ENCODE results near the gene MT1HL1.

DNA sequence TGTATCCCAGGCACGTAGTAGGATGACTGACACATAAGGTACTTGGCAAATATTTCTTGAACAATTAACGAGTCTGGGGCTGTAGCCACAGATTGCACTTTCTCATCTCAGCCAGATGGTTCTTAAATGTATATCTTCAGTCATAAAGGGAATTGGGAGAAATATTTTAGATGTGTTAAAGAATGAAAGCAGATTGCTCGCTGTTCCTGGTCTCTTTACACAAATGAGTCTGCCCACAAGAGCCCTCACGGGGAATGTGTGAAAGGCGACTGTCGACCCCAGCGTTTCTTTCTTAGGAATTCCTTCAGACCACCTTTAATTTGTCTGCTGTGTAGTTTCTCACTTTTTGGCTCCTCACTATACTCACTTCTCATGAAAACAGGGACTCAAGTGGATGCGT is 725 bp downstream of the MT1HL1 start:
- TF ChIP-seq, protein P1, sequence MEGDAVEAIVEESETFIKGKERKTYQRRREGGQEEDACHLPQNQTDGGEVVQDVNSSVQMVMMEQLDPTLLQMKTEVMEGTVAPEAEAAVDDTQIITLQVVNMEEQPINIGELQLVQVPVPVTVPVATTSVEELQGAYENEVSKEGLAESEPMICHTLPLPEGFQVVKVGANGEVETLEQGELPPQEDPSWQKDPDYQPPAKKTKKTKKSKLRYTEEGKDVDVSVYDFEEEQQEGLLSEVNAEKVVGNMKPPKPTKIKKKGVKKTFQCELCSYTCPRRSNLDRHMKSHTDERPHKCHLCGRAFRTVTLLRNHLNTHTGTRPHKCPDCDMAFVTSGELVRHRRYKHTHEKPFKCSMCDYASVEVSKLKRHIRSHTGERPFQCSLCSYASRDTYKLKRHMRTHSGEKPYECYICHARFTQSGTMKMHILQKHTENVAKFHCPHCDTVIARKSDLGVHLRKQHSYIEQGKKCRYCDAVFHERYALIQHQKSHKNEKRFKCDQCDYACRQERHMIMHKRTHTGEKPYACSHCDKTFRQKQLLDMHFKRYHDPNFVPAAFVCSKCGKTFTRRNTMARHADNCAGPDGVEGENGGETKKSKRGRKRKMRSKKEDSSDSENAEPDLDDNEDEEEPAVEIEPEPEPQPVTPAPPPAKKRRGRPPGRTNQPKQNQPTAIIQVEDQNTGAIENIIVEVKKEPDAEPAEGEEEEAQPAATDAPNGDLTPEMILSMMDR (conservative IDR thresholded peaks at IDR 0.05; ENCODE audit: low read depth, low read length) = no peak
- TF ChIP-seq EZH2 (IDR thresholded peaks at IDR 0.05; ENCODE audit: borderline replicate concordance, low read depth, low read length, poor library complexity, severe bottlenecking) = no peak
